C4-2B (cell line): Measurements from ENCODE around the gene SLC29A3.
A peak's percentile ranks its signal among the peaks of the same experiment; 100 is the strongest.

ENCODE experiments used
- H3K27ac ChIP-seq: fragments of 450-650 bp; 2 replicates; pipeline ENCODE4 v1.5.1; 2017
- CTCF ChIP-seq: fragments of 450-650 bp; conservative IDR thresholded peaks from 2 replicates; pipeline ENCODE4 v1.5.1; 2017; ENCODE audit warnings: mild to moderate bottlenecking
- ZFX ChIP-seq: fragments of 450-650 bp; IDR thresholded peaks from 2 replicates; pipeline ENCODE4 v1.6.1; 2017

The SLC29A3 gene

GRCh38 chr10:71302874-71303568 is 16.0 kb upstream of the SLC29A3 start:
- TF ChIP-seq ZFX (no peak), CTCF (peak; percentile 78)
- H3K27ac ChIP-seq = no peak overlapping the region

GRCh38 chr10:71303569-71303907 is 15.5 kb upstream of the SLC29A3 start:
- TF ChIP-seq ZFX = no peak
- TF ChIP-seq CTCF = peak; percentile 54

GRCh38 chr10:71304914-71305313 is 14.1 kb upstream of the SLC29A3 start:
- TF ChIP-seq ZFX (no peak), CTCF (no peak)
- H3K27ac ChIP-seq = no peak overlapping the region

More at GRCh38 chr10:71303569-71303907, 15.5 kb upstream of the SLC29A3 start:
- H3K27ac ChIP-seq = no peak overlapping the region

- no peak for TF ChIP-seq ZFX
- TF ChIP-seq CTCF = no peak
- no peak overlapping the region for H3K27ac ChIP-seq
Observed at GRCh38 chr10:71306979-71307378, 12.1 kb upstream of the SLC29A3 start.

GRCh38 chr10:71307469-71308085 is 11.5 kb upstream of the SLC29A3 start:
- no peak overlapping the region for H3K27ac ChIP-seq

GRCh38 chr10:71308244-71308643 is 10.8 kb upstream of the SLC29A3 start:
- H3K27ac ChIP-seq = no peak overlapping the region
- no peak for TF ChIP-seq ZFX
- TF ChIP-seq CTCF = no peak

More at GRCh38 chr10:71307469-71308085, 11.5 kb upstream of the SLC29A3 start:
- no peak for TF ChIP-seq CTCF
- no peak for TF ChIP-seq ZFX

- no peak overlapping the region for H3K27ac ChIP-seq
- TF ChIP-seq CTCF (no peak), ZFX (no peak)
Observed at GRCh38 chr10:71308985-71309384, 10.1 kb upstream of the SLC29A3 start.
